Subcutaneous abdominal adipose tissue (tissue), 5 donors: Measurements from ENCODE around the gene GRB10.
"Not testable (repeated sequence)": the region's sequence is repeated elsewhere in the genome, so short reads cannot be mapped to it uniquely, and the experiment has no call there.

Experiments
- H3K27ac ChIP-seq: one replicate; pipeline ENCODE4 v1.7.0; 2013; ENCODE audit warnings: low read depth, mild to moderate bottlenecking, inconsistent platforms, low read length, moderate library complexity
- H3K27me3 ChIP-seq, 5 donors: one replicate each; pipeline ENCODE4 v1.7.0; 2013; ENCODE audit warnings: low read length in 5 of 5, inconsistent platforms in 1 of 5; ENCODE audit not compliant: control insufficient read depth in 5 of 5, insufficient read depth in 4 of 5
- H3K36me3 ChIP-seq, 5 donors: one replicate each; pipeline ENCODE4 v1.7.0; 2013; ENCODE audit warnings: low read length in 5 of 5; ENCODE audit not compliant: control insufficient read depth in 5 of 5, insufficient read depth in 5 of 5
- H3K4me1 ChIP-seq, 5 donors: one replicate each; pipeline ENCODE4 v1.7.0; 2013; ENCODE audit warnings: low read length in 5 of 5, mild to moderate bottlenecking in 3 of 5, moderate library complexity in 1 of 5; ENCODE audit not compliant: control insufficient read depth in 5 of 5, insufficient read depth in 5 of 5
- H3K4me3 ChIP-seq, 5 donors: one replicate each; pipeline ENCODE4 v1.7.0; 2013; ENCODE audit warnings: low read length in 5 of 5, low read depth in 1 of 5
- H3K9ac ChIP-seq, 5 donors: one replicate each; pipeline ENCODE4 v1.7.0; 2013; ENCODE audit warnings: low read length in 5 of 5, mild to moderate bottlenecking in 4 of 5, moderate library complexity in 3 of 5
- H3K9me3 ChIP-seq, 5 donors: one replicate each; pipeline ENCODE4 v1.7.0; 2013; ENCODE audit warnings: low read length in 5 of 5; ENCODE audit not compliant: control insufficient read depth in 5 of 5
- donor health status: healthy.
- donor health status: healthy.
- donor health status: healthy.
- donor health status: healthy.
- donor health status: healthy.

GRB10 gene

DNA sequence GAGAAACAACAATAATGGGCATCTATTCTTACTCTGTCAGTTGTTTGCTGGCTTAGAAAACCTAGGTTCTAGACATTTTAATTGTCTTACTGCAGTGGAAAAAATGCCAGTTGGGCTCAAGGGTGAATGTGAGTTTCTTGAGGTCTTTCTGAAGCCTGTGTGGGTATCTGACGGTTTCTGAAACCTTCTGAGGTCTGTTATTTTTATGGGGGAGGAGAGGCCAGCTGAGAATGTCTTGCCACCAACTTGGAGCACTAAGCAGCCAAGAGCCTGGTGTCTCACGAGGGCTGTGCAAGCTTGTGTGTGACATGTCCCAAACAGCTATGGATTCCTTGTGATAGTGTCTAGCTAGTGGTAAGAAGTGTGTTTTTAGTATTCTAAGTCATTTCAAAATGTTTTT lies 193.3 kb downstream of the GRB10 start:
- no peak overlapping the region for H3K4me3 ChIP-seq
- H3K9ac ChIP-seq: no peak overlapping the region
- H3K4me1 ChIP-seq: no peaks in the 10 kb centered on the region
- H3K36me3 ChIP-seq: peaks cover 2 to 29% (median 24%) of the 10 kb centered on the region in 5 donors
- no peaks in the 10 kb centered on the region for H3K27me3 ChIP-seq
- no peak overlapping the region for H3K27ac ChIP-seq
- H3K9me3 ChIP-seq: peaks cover 0 to 1% (median 0%) of the 10 kb centered on the region in 5 donors

DNA sequence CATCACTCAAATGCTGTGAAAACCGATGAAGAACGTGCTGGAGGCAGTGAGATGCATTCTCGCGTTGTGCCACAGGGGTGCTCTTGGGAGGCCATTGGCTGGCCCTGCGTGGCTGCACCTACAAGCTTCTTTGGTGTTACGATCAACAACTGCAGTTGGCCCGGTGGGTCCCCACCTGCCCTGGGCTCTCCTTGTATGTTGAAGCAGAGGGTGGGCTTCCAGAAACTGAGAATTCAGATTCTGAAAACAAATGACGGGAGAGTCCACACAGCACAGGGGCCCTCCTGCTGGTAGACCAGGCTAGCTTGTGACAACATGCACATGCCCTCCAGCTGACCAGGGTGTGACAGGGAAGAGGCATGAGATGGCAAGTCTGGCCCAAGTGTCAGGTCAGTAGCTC lies 193.8 kb downstream of the GRB10 start:
- no peaks in the 10 kb centered on the region for H3K4me1 ChIP-seq
- no peak overlapping the region for H3K9ac ChIP-seq
- no peak overlapping the region for H3K4me3 ChIP-seq
- H3K9me3 ChIP-seq: peaks cover 0 to 5% (median 3%) of the 10 kb centered on the region in 5 donors
- no peaks in the 10 kb centered on the region for H3K27me3 ChIP-seq
- H3K36me3 ChIP-seq: peaks cover 2 to 24% (median 19%) of the 10 kb centered on the region in 5 donors
- no peak overlapping the region for H3K27ac ChIP-seq

DNA sequence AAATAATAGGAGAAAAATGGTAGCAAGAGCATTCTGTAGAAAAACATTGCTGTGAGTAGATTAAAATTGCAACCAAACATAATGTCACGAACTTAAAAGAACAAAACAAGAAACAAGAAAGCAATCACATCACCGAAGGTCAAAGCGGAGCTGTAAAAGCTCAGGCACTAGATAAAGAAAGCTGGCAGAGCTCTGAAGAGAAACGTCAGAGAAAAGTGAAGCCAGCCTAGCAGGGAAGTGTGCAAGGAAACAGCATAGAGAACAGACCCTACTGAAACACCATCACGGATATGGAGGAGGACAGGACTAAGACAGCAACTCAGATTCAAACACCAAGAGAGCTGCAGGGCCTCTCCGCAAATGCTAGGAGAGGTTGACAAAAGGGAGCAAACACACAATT lies 195.0 kb downstream of the GRB10 start:
- Histone ChIP-seq H3K4me3 (no peak overlapping the region), H3K9ac (no peak overlapping the region), H3K4me1 (no peaks in the 10 kb centered on the region), H3K9me3 (peaks cover 0 to 14% (median 5%) of the 10 kb centered on the region in 5 donors), H3K36me3 (peaks cover 0 to 14% (median 7%) of the 10 kb centered on the region in 5 donors), H3K27me3 (no peaks in the 10 kb centered on the region), H3K27ac (no peak overlapping the region)

DNA sequence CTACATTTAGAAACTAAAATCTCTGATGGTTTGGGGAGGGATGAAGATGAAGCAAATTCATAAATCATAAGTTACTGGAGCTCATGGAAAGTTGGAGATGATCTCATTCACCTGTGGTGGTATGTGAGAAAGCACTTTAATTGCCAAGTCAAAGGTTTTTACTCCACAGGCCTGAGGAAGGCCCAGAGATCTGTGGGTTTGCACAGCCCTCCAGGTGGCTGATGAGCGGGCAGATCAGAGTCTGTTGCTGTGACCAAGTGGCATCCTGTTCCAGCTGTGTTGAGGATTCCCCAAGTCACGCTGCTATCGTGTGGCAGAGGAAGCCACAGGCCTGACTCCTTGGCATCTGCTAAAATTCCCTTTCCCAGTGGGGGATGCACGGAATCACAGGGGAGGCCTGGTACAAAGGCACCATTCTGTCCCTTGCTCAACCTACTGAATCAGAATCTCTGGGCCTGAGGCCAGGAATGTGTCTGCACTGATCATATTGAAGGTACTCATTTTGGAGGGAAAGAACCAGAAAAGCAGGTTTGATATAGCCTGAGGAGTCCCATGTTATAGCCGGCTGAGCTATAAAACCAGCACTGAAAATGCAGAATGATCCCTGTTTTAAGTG lies 197.8 kb downstream of the GRB10 start:
- Histone ChIP-seq H3K36me3 (no peaks in the 10 kb centered on the region), H3K27ac (no peak overlapping the region), H3K9me3 (peaks cover 0 to 14% (median 5%) of the 10 kb centered on the region in 5 donors), H3K27me3 (no peaks in the 10 kb centered on the region), H3K9ac (no peak overlapping the region), H3K4me3 (no peak overlapping the region), H3K4me1 (no peaks in the 10 kb centered on the region)

DNA sequence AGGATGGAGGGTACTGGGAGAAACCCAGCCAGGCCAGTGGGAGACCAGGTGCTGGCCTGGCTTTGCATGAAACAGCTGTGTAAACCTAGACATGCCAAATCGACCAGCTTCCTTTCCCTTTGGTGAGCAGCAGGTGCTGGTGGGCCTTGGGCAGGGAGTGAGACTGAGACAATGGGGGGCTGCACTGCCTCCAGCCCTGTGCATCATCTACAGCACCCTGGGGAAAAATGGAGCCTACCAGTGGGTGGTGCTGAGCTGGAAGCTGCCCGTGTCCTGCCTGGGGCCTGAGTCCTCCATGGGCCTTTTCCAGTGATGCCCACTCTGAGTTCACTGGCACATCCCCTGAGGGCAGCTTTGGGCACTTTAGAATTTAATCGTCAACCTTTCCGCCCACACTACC lies 198.3 kb downstream of the GRB10 start:
- Histone ChIP-seq H3K27me3 (no peaks in the 10 kb centered on the region), H3K4me1 (no peaks in the 10 kb centered on the region), H3K36me3 (no peaks in the 10 kb centered on the region), H3K27ac (no peak overlapping the region), H3K9me3 (peaks cover 0 to 14% (median 5%) of the 10 kb centered on the region in 5 donors), H3K9ac (no peak overlapping the region), H3K4me3 (no peak overlapping the region)

DNA sequence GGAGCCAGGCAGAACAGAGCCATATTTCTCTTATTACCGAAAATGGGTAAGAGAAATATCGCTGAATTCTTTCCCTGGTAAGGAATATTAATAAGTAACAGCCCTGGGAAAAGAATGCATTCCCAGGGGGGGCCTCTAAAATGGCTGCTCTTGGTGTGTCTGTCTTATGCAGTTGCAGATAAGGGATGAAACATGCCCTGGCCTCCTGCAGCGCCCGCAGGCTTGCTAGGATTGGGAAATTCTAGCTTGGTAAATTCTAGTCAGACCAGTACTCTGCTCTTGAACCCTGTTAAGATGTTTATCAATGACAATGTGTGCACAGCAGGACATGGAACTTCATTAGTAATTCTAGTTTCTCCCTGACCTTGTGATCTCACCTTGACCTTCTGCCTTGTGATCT lies 199.4 kb downstream of the GRB10 start:
- H3K27ac ChIP-seq, H3K4me1 ChIP-seq, H3K9ac ChIP-seq, H3K36me3 ChIP-seq, H3K4me3 ChIP-seq, H3K27me3 ChIP-seq: not testable (repeated sequence)
- peaks cover 0 to 14% (median 5%) of the 10 kb centered on the region in 5 donors for H3K9me3 ChIP-seq

DNA sequence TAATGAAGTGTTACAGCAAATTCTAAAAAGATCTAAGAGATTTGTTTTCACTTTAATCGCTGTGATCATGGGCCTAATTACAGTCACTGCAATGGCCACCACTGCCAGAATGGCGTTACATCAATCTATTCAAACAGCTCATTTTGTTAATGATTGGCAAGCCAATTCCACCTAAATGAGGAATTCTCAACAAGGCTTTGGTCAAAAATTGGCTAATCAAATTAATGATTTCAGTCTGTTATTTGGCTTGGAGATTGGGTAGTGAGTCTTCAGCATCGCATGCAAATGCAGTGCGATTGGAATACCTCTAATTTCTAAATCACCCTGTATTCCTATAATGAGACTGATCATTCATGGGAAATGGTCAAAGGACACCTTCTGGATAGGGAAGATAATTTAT lies 200.4 kb downstream of the GRB10 start:
- not testable (repeated sequence) for H3K4me3 ChIP-seq, H3K27me3 ChIP-seq, H3K36me3 ChIP-seq, H3K9ac ChIP-seq, H3K4me1 ChIP-seq, H3K27ac ChIP-seq
- peaks cover 0 to 14% (median 5%) of the 10 kb centered on the region in 5 donors for H3K9me3 ChIP-seq

DNA sequence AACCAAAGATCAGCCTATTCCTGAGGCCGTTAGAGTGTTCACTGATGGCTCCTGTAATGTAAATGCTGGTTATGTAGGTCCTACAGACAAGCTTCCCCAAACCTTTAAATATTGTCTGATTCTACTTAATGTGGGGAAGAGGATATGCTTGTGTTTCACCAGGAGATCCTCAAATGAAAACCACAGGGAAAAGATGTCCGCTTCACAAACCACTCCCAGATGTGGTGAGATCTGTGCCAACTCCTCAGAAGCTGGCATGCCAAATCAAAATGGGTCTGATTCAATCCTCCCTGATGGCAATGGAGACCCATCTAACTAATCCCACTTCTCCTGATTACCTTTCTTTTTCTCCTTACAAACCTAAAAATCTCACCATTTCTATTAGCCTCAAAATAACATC lies 202.0 kb downstream of the GRB10 start:
- not testable (repeated sequence) for H3K4me1 ChIP-seq, H3K27me3 ChIP-seq, H3K36me3 ChIP-seq, H3K27ac ChIP-seq, H3K9ac ChIP-seq, H3K4me3 ChIP-seq
- H3K9me3 ChIP-seq: peaks cover 0 to 14% (median 5%) of the 10 kb centered on the region in 5 donors

DNA sequence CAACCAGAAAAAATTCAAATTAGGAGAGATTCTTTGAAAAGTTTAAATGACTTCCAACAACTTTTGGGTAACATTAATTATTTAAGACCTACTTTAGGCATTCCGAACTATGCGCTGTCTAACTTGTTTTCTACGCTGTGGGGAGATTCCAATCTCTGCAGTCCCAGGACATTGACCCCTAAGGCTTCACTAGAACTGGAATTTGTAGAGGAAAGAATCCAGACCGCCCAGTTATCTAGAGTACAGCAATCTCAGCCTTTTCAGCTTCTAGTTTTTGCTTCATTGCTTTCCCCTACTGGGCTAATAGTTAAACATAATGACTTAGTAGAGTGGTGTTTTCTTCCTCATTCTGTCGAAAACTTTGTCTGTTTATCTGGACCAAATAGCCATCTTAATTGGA lies 202.6 kb downstream of the GRB10 start:
- Histone ChIP-seq H3K9me3 (peaks cover 0 to 14% (median 5%) of the 10 kb centered on the region in 5 donors), H3K27me3 (no peaks in the 10 kb centered on the region), H3K4me3 (no peak overlapping the region), H3K27ac (no peak overlapping the region), H3K36me3 (no peaks in the 10 kb centered on the region), H3K9ac (no peak overlapping the region), H3K4me1 (no peaks in the 10 kb centered on the region)

DNA sequence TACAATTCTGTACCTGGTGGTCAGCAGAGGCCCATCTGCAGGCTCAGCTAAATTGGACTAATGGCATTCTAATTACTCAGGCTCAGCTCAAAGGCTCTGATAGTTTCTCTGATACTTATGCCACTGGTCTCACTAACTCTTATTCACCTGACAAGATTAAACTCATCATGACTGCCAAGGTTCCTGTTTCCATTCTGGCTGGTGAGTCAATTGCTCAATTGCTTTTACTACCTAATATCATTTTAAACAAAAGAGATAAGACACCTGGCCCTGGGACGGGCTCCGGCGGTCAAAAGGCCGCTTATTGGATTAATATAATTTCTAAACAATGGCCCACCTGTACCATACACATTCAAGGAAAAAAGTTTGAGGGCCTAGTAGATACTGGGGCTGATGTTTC lies 204.6 kb downstream of the GRB10 start:
- H3K36me3 ChIP-seq, H3K27me3 ChIP-seq, H3K9ac ChIP-seq, H3K4me1 ChIP-seq, H3K4me3 ChIP-seq, H3K9me3 ChIP-seq, H3K27ac ChIP-seq: not testable (repeated sequence)

DNA sequence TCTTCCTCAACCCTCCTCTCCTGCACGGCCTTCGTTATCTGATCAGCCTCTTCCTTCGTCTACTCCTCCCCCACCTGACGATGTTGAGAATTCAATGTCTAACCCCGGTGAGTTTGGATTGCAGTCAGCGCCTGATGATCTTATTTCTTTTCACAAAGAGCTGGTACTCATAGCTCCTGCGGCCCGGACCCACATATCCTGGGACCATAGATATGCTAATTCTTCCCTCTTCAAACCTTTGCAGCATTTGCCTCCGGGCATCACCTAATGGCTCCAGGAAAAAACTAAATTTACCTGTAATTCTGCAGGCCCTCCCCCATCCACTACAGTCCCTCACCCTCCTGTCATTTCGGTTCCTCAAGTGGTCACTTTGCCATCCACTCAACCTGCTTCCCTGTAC lies 205.1 kb downstream of the GRB10 start:
- Histone ChIP-seq H3K9ac (no peak overlapping the region), H3K36me3 (no peaks in the 10 kb centered on the region), H3K27ac (no peak overlapping the region), H3K9me3 (no peaks in the 10 kb centered on the region), H3K4me1 (no peaks in the 10 kb centered on the region), H3K27me3 (no peaks in the 10 kb centered on the region), H3K4me3 (no peak overlapping the region)
